VCaP (cell line): ENCODE data around the gene COQ4.

Experiments used
- H3K27ac ChIP-seq: fragments of 450-650 bp; 2 replicates; pipeline ENCODE4 v1.5.1; 2017
- TF ChIP-seq, protein P1 (sequence below): fragments of 450-650 bp; conservative IDR thresholded peaks from 2 replicates; pipeline ENCODE4 v1.5.1; 2017; ENCODE audit warnings: mild to moderate bottlenecking, moderate library complexity

Gene COQ4

DNA sequence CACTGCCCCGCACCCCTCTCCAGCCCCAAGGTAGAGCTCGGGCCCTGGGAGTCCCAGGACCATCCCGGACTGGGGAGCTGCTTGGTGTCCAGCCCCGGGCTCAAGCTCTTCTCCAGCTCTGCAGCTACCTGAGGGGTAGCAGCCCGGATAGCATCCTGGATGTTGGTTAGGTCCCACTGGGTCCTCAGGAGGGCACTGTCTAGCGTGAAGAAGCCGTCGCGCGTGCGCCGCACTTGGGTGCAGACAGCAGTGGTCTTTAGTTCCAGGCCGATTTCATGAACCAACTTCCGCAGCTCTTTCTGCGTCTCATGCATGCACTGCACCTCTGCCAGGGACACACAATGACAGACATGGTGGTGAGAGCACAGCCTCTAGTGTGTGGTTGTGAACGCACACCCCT, 13.1 kb upstream of the COQ4 start:
- H3K27ac ChIP-seq = no peak overlapping the region
- TF ChIP-seq, protein P1, sequence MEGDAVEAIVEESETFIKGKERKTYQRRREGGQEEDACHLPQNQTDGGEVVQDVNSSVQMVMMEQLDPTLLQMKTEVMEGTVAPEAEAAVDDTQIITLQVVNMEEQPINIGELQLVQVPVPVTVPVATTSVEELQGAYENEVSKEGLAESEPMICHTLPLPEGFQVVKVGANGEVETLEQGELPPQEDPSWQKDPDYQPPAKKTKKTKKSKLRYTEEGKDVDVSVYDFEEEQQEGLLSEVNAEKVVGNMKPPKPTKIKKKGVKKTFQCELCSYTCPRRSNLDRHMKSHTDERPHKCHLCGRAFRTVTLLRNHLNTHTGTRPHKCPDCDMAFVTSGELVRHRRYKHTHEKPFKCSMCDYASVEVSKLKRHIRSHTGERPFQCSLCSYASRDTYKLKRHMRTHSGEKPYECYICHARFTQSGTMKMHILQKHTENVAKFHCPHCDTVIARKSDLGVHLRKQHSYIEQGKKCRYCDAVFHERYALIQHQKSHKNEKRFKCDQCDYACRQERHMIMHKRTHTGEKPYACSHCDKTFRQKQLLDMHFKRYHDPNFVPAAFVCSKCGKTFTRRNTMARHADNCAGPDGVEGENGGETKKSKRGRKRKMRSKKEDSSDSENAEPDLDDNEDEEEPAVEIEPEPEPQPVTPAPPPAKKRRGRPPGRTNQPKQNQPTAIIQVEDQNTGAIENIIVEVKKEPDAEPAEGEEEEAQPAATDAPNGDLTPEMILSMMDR = no peak

DNA sequence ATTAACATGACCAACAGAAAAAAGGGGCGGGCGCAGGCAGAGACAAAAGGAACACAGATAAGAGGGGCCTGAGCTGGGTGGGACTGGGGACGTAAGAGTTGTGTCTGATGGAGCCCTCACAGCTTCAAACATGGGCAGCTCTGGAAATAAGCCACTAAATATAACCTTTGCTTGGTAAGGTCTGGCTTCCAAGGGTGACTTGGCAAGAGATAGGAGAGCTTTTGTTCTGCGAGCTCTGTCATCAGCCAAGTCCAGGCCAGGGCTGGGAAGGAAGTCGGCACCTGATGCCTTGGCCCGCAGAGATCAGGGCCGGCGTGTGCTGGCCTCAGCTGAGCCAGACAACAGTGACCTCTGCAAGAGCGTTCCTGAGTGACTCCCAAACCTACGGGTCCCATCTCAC, 12.2 kb upstream of the COQ4 start:
- H3K27ac ChIP-seq = peak overlapping the region; percentile 15; the same call in 1 of the 2 replicates
- TF ChIP-seq, protein P1 = no peak

DNA sequence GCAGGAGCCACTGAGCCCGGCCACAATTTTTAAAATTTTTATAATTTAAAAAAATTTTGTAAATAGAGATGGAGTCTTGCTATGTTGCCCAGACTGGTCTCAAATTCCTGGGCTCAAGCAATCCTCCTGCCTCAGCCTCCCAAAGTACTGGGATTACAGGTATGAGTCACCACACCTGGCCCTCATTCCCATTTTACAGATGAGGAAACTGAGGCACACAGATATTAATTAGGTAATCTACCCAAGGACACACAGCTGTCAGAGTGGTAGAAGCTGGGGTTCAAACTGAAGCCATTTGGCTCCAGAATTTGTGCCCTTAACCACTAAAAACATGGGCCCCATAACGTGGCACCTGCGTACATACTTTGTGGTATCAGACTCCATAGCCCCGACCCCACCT, 7.9 kb upstream of the COQ4 start:
- TF ChIP-seq, protein P1 = no peak
- H3K27ac ChIP-seq = no peak overlapping the region

DNA sequence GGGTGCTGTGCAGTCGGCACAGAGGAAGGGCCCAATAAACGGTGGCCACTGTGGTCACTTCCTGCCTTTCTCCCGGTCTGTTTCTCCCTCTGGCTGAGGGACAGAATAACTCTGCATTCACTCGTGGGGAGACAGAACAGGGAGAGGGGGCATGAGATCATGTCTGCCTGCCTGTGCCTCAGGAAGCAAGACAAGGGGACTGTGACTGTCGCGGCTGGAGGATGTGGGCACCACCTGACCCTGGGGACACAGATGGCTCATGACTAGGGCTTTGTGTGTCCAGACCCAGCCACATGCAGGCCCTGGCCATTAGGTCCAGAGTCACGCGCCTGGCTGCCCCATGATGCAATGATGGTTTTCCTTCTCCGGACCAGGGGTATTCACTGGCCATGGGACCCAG, 6.2 kb upstream of the COQ4 start:
- TF ChIP-seq, protein P1 = no peak
- H3K27ac ChIP-seq = no peak overlapping the region

DNA sequence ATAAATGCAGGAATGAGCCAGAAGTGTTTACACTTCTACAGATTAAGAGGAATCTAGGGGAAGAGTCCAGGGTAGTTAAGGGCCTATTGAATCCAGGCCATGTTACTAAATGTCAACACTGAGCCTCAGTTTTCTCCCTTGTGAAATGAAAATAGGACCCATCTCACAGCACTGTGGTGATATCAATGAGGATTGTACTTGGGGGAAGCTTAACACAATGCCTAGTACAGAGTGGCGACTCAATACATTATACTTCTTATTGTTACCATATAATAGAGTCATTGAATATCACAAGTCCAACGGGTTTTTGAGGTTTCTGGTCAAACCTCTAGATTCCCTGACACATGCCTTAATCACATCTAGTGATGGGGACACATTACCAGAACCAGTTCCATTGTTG, 5.0 kb upstream of the COQ4 start:
- TF ChIP-seq, protein P1 = no peak
- H3K27ac ChIP-seq = no peak overlapping the region

DNA sequence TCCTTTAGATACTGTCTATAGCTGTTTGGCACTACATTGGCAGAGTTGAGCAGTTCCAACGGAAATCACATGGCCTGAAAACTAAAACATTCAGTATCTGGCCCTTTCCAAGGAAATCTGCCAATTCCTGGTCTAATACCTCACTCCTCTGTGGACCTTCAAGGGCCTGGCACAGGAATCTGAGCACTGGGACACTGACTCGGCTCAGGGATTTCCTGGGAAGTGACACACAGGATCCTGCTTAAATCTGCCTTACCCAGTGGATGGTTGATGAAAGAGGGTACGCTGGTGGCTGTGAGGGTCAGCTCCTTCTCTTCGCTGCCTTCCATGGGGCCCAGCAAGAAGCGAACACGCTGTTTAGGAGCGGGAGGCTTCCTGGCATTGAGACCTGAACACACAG, 1.3 kb upstream of the COQ4 start:
- H3K27ac ChIP-seq = peak overlapping the region; percentile 97
- TF ChIP-seq, protein P1 = no peak

DNA sequence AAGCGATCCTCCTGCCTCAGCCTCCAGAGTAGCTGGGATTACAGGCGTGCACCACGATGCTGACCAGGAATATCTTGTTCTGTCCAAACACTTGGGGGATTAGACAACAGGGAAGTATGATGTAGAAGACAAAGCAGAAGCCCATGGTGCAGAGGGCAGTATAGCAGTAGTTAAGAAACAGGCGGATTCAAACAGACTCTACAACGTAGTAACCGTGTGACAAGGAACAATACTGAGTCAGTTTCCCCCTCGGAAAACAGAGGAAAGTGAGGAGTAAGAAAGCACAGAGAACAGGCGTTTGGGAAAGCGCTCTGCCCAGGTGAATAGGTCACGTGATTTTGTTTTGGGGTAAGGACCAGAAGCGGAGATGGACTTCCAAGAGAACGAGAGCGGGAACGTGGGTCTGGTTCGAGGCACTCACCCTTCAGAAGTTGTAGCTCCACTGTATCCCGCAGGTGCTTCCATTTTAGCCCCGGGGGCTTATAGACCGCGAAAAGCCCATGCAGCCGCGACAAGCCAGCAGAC, 698 bp upstream of the COQ4 start:
- peak overlapping the region; percentile 97 for H3K27ac ChIP-seq
- TF ChIP-seq, protein P1 = no peak
